RKO (cell line): ENCODE data around the gene MRPL52.
"Not testable (repeated sequence)": the region's sequence is repeated elsewhere in the genome, so short reads cannot be mapped to it uniquely, and the experiment has no call there.

ENCODE experiments used
- DNase-seq: peaks from one replicate; pipeline ENCODE4 v3.0.0-alpha.2; 2016; ENCODE audit warnings: low spot score

The MRPL52 gene

DNA sequence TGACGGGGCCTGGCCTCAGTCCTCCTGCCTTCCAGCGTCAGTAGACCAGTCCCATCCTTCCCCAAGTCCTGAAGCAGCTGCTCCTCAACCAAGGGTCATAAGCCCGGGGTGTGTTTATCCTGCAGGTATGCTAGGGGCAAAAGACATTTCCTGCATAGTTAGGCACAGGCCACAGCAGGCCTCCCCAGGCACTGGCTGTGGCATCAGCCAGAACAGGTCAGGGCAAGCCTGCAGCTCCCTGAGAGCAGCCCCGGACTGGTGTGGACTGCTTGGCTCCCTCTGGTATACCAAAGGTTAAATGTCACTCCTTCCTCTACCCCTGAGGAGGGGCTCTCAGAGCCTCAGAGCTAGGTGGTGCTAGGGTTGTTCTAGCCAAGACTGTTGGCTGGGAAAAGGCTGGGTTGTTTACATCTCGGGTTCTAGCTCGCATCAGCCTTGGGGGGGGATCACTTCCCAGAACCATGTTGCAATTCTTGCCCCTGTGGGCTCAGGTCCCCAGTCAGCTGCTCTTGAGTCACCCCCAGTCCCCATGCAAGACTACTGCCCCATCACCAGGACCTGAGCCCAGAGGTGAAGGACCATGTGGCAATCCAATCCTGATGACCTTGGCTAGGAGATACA, 9.6 kb downstream of the MRPL52 start:
- DNase-seq, result no peak

DNA sequence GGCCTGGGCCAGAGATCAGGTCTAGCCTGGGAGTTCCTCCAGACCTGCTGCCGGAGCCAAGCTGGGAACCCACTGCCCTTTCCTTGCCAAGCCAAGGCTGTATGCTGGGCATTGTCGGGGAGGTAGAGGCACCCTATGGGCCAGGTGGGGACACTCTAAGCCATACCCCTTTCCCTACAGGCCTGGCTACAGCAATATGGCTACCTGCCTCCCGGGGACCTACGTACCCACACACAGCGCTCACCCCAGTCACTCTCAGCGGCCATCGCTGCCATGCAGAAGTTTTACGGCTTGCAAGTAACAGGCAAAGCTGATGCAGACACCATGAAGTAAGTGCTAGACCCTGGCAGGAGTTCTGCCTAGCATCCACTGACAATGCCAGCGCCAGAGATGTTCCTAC, 11.6 kb downstream of the MRPL52 start:
- DNase-seq, result no peak

DNA sequence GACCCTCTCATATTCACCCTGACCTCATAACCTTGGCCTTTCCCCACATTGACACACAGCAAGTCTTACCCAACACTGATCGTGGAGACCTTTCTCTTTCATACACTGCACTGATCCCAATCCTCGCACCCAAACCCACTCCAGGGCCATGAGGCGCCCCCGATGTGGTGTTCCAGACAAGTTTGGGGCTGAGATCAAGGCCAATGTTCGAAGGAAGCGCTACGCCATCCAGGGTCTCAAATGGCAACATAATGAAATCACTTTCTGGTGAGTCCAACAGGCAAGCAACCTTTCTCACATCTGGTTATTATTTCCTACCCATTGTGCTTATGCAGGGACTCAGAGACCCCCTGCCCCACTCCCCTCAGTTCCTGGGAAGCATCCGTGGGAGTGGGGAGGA, 12.1 kb downstream of the MRPL52 start:
- no peak for DNase-seq

DNA sequence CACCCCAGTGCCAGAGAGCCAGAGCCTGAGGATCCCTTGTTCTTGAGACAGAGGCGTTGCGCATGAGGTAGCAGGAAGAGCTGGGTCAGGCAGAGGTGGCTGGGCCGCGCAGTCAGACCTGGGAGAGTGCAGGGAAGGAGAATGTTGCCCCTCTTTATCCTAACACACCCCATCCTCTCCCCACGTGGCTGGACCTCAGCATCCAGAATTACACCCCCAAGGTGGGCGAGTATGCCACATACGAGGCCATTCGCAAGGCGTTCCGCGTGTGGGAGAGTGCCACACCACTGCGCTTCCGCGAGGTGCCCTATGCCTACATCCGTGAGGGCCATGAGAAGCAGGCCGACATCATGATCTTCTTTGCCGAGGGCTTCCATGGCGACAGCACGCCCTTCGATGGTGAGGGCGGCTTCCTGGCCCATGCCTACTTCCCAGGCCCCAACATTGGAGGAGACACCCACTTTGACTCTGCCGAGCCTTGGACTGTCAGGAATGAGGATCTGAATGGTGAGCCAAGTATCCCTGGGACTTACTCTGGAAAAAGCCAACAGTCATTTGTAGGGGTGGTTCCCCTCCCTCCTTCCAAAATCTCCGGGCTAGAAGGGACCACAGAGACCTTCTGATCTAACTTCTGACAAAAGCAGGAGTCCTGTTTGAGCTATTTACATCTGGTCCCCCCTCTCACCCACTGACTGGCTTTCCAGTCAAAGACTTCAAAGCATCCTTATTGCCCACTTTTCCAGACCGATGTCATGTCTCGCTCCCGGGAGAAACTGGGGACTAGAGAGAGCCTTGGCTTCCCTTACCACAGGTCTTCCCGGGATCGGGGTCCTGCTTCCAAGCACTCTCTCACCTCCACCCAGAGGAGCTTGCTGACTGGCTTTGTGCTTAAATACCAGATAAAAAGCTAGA, 12.8 kb downstream of the MRPL52 start:
- DNase-seq, result no peak

DNA sequence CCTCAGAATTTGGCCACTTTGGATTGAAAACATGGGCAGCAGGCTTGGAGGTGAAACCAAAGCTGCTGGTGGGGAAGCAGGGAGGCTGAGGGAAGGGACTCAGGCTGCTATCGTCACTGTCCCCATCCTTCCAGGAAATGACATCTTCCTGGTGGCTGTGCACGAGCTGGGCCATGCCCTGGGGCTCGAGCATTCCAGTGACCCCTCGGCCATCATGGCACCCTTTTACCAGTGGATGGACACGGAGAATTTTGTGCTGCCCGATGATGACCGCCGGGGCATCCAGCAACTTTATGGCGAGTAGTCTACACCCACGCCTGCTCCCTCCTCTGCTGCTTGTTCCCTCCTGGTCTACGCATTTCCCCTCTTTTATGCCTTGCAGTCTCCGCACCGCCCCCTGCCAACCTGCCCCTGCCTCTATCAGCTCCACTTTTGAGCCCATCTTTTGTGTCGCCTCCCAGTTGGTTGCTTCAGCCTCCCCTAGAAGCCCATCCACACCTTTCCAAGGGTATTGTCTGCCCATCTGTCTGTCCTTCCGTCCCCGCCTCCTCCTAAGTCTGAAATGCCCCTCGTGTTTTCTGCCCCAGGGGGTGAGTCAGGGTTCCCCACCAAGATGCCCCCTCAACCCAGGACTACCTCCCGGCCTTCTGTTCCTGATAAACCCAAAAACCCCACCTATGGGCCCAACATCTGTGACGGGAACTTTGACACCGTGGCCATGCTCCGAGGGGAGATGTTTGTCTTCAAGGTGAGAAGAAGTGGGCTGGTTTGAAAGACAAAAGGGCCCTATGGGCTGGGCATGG, 13.6 kb downstream of the MRPL52 start:
- no peak for DNase-seq

DNA sequence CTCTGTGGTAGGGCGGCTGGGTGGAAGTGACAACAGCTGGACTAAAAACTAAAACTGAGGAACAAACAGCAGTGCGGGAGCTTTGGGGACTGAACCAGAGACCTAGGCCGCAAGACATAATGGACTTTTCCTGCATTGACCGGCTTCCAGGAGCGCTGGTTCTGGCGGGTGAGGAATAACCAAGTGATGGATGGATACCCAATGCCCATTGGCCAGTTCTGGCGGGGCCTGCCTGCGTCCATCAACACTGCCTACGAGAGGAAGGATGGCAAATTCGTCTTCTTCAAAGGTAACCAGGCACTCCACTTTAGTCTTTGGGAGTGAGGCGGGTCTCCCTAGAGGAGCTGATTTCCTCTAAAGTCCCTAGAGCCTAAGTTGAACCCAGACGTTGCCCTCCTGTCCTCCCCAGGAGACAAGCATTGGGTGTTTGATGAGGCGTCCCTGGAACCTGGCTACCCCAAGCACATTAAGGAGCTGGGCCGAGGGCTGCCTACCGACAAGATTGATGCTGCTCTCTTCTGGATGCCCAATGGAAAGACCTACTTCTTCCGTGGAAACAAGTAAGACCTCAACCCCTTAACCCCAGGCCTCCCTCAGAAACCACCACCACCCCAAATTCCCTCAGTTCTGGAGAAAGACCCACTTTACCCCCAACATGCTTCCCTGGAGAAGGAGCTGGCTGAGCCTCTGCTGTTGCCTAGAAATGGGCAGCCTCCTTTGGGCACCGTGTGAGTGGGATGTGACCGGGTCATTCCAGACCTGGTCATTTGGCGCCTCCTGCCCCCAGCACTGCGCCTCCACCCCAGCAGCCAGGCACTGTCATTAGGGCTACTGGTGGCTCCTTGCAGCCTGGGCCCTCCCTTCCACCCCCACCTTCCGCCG, 14.8 kb downstream of the MRPL52 start:
- DNase-seq, result no peak

DNA sequence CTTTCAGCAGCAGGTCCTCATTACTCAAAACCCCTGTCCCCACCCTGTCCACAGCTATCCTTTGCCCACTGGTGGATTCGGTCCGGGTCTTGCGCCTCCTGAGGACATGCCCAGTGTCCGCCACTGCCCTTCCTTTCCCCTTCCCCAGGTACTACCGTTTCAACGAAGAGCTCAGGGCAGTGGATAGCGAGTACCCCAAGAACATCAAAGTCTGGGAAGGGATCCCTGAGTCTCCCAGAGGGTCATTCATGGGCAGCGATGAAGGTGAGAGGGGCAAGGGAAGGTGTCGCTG, 15.4 kb downstream of the MRPL52 start:
- DNase-seq, result no peak

DNA sequence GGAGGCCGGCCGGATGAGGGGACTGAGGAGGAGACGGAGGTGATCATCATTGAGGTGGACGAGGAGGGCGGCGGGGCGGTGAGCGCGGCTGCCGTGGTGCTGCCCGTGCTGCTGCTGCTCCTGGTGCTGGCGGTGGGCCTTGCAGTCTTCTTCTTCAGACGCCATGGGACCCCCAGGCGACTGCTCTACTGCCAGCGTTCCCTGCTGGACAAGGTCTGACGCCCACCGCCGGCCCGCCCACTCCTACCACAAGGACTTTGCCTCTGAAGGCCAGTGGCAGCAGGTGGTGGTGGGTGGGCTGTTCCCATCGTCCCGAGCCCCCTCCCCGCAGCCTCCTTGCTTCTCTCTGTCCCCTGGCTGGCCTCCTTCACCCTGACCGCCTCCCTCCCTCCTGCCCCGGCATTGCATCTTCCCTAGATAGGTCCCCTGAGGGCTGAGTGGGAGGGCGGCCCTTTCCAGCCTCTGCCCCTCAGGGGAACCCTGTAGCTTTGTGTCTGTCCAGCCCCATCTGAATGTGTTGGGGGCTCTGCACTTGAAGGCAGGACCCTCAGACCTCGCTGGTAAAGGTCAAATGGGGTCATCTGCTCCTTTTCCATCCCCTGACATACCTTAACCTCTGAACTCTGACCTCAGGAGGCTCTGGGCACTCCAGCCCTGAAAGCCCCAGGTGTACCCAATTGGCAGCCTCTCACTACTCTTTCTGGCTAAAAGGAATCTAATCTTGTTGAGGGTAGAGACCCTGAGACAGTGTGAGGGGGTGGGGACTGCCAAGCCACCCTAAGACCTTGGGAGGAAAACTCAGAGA, 16.3 kb downstream of the MRPL52 start:
- no peak for DNase-seq

DNA sequence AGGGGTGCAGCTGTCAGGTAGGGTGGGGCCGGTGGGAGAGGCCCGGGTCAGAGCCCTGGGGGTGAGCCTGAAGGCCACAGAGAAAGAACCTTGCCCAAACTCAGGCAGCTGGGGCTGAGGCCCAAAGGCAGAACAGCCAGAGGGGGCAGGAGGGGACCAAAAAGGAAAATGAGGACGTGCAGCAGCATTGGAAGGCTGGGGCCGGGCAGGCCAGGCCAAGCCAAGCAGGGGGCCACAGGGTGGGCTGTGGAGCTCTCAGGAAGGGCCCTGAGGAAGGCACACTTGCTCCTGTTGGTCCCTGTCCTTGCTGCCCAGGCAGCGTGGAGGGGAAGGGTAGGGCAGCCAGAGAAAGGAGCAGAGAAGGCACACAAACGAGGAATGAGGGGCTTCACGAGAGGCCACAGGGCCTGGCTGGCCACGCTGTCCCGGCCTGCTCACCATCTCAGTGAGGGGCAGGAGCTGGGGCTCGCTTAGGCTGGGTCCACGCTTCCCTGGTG, 17.2 kb downstream of the MRPL52 start:
- DNase-seq, result no peak

DNA sequence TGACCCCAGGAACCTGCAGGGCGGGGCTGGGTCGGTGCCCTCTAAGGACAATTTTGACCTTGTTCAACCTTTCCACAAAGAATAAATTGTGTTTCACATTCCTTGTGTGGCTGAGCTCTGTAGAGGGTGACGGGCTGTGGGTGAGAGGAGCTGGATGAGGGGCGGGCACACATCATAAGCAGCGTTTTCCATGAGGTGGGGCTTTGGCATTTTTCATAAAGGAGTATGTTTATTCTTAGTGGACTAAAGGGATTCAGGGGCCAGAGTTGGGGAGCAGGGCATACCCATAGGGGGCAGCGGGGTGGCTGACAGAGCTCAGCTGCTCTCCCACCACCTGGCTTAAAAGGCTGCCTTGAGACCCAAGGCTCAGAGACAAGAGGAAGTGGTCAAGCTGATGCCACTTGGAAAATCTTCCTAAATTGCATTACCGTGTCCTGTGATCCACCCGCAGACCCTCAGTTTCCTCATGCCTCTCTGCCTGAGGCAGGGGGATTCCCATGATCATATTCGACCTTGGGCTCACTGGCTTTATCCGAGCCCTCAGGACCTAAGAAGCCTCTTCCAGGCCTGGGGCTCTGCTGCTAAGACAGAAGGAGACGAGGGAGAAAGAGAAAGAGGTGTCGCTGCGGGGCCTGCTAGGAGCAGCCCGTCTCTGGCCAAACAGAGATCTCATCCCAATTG, 18.1 kb downstream of the MRPL52 start:
- DNase-seq, result no peak

DNA sequence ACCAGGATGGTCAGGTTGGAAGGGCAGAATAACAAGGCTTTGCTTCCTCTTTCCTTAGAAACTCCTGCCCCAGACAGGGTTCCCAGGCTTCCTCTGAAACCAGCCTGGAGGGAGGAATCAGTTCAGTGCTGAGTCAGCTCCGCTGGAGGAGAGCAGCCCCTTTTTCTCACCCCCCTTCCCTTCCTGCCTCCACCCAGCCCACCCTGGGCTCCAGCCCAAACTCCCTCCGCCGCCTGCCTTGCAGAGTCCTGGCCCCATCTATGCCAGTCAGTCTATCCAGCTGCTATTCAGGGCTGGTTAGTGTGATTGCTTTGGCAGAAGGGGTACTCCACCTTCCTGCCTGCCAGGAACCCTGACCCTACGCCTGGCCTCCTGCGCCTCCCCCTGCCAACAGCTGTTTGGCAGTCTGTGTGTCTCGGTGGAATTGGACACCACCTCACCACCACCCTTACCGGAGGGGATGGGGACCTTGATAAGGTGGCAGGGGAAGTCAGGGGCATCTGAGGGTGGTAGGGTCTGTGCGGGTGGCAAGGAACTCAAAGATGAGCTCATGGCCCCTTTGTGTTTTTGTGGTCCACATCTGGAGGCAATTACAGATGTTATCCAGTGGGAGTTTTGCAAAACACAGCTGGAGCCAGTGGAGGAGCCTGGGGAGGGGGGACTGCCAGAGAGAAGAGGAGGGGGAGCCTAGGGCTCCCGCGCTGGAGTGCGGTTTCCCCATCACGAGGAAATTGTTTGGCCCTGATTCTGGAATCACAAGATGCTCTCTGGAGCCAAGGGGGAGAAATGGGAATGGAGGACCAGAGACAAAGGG, 18.9 kb downstream of the MRPL52 start:
- no peak for DNase-seq

DNA sequence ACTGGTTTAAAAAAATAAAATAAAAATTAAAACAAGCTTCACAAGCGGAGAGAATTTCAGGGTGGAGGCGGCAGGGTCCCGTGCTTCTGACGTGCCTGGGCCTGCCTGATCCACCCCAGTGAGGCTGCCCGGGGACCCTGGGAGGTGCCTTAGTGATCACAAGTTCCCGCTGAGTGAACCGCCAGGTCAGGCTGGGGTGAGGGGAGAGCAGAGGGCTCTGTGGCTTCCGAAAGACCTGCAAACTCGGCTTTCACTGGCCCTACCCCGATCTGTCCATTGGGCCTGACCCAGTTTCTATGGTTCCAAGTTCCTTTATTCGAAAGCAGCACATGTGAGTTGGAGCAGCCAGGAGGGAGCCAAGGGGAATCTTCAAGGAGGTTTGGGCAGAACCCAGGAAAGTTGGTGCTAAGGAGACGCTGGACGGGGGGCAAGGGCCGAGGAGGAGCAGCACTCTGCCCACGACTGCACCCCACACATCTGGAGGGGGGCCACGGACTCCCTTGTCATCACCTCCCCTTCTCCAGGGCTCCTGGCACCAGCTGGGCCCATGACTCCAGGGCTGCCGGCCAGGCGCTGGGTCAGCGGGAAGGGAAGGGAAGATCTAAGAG, 19.6 kb downstream of the MRPL52 start:
- DNase-seq, result no peak

DNA sequence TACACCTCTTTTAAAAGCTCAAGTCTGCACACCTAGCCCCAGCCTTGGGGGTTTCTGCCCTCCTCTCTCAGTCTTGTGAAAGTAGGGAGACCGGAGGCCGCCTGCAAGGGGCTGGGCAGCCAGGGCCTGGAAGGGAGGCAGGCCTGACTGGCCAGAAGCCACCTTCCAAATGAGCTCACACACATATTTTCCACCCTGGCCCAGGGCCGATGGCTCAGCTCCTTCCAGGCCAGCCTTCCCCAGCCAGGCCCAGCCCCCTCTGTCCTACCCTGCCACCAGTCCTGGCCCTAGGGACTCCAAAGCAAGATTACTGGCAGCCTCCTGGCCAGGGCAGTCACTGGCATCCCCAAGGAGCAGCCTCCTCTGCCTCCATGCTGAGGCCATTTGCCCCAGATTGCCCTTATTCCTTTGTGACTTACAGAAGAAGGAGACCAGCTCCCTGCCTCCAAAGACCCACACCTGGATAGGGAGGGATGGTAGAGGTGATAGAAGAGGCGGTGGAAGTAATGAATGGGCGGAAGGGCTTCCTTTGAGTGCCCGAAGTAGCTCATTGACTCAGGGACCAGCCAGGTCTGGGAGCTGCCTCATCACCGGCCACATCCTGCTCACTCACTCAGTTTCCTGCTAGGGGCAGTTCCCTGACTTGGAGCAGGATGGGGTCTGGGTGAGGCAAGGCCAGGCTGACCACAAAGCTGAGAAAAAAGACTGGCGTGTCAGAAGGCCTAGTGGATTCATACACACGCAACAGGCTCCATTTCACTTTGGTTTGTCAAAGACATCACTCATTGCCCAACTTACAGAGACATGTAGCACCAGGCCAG, 21.5 kb downstream of the MRPL52 start:
- peak; percentile 87 for DNase-seq

DNA sequence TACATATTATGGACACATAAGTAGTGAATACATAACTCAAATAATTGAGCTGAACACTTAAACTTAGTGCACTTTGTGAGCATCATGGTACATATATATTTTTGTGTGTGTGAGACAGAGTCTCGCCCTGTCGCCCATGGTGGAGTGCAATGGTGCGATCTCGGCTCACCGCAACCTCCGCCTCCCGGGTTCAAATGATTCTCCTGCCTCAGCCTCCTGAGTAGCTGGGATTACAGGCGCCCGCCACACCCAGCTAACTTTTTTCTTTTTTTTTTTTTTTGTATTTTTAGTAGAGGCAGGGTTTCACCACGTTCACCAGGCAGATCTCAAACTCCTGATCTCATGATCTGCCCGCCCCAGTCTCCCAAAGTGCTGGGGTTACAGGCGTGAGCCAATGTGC, 22.5 kb downstream of the MRPL52 start:
- DNase-seq, result not testable (repeated sequence)

DNA sequence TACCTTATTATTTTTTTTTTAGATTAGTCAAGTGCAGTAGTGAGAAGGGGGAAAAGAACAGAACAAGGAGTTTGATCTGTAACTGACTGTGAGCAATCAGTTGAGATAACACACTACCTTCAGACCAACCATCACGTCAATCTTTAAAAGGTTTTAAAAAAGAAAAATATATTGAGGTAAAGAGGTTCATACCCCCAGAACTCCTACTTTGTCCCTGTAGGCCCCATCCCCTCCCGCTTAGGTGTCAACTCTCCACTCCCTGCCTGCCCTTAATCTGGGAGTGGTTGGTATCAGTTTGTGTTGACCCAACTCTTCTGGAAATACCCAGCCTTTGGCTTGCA, 22.9 kb downstream of the MRPL52 start:
- DNase-seq, result no peak

DNA sequence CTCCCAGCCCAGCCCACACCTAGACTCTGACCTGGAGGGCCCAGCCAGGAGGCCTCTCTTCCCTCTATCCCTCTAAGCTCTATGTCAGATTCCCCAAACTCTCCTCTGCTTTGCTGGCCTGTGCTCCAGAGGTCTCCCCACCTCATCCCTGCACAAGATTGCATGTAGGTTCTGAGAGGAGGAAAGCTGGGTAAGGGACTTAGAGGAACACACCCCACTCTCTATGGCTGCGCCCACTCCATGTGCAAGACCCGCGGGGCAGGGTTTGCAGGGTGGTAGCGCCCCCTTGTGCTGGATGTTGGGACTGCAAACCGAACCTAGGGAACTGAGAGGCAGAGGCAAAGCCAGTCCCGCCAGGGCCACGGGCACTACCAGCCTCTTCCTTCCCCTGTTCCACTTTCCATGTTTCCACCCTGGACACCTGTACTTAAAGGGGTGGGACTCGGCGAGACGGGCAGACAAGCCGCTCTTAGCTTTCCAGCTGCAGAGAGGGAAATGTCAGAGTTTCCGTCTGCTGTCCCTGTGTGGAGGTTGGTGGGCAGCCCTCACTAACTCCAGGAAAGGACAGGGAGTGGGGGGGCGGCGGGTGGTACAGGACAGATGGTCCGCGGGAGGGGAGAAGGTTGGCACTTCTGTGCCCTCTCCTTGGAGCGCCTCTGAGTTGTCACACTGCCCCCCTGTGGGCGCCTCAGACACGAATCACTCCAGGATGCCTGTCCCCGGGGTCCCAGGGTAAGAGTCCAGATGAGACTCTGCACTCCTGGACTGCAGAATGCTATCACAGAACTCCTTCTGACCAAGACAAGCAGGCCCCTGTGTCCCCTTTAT, 23.5 kb downstream of the MRPL52 start:
- DNase-seq, result peak; percentile 74

DNA sequence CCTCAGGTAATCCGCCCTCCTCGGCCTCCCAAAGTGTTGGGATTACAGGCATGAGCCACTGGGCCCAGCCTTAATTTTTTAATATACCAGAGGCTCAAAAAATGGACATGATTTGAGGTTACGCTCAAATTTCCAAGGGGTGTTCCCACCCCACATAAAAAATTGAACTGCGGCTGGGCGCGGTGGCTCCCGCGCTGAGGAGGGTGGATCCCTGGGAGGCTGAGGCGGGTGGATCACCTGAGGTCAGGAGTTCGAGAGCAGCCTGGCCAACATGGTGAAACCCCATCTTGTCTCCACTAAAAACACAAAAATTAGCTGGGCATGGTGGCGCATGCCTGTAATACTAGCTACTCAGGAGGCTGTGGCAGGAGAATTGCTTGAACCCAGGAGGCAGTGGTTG, 24.6 kb downstream of the MRPL52 start:
- DNase-seq, result not testable (repeated sequence)
